Measurements from ENCODE around the gene LRRC74A. TPM values are rescaled to one million over a fixed set of nuclear protein-coding genes. Genes with fewer than 3 reads are reported as not detected.
A peak's percentile ranks its signal among the peaks of the same experiment; 100 is the strongest.

The LRRC74A gene
- total and polyA plus RNA-seq, 4 donors = 4.4 TPM; not detected in 3

DNA sequence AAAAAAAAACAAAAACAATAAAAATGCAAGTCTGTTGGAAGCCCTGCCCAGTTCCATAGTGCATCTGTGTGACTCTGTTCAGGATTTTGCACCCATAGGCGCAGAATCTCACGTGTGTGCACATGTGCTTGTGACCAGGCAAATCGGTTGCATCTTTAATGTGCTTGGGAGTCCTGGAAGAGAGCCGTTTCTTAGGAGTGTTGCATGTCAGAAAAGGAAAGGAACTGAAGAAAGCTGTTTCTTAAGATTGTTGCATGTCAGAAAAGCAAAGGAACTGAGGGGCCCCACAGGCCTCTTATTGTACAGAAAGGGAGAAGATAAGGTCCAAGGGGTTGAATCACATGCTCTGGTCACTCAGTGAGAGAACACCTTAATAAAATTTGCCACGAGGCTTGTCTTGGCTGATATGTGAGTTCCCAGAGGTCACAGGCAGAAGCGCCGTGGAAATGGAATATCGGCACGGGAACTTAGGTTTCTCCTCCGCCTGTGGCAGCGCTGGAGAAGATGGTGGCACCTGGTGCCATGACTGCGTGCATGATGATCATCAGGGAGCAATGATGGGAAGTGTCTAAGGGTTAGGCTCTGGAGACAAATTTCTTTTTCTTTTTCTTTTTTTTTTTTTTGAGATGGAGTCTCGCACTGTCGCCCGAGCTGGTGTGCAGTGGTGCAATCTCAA, 90.0 kb downstream of the LRRC74A start:
- intact Hi-C loops (cut with DNase I) = loop anchor here in 1 of 2 donors (5.0 kb wide), 1 partner anchor 41 kb away; no protein-coding TSS in a partner anchor
- 87 to 90% methylated on average over 15 of the region's 15 CpGs for WGBS, 2 donors
- Histone ChIP-seq H3K4me1 (ENCODE audit: control insufficient read depth in 1 of 2, insufficient read depth in 2 of 2, low read length in 2 of 2) (peaks cover 1 to 8% of the 10 kb centered on the region in 2 donors), H3K4me3 (ENCODE audit: low read length in 2 of 2) (no peak overlapping the region), H3K36me3 (ENCODE audit: control insufficient read depth in 1 of 2, insufficient read depth in 2 of 2, low read length in 1 of 2) (no peaks in the 10 kb centered on the region), H3K9me3 (ENCODE audit: control insufficient read depth, low read length) (no peaks in the 10 kb centered on the region), H3K27me3 (ENCODE audit: control insufficient read depth in 1 of 2, insufficient read depth in 2 of 2, low read length in 1 of 2) (no peaks in the 10 kb centered on the region), H3K27ac (ENCODE audit: low read depth in 1 of 2, low read length in 2 of 2) (no peak overlapping the region)
- DNase-seq (no peak), ATAC-seq (ENCODE audit: low FRiP score) (no peak)

DNA sequence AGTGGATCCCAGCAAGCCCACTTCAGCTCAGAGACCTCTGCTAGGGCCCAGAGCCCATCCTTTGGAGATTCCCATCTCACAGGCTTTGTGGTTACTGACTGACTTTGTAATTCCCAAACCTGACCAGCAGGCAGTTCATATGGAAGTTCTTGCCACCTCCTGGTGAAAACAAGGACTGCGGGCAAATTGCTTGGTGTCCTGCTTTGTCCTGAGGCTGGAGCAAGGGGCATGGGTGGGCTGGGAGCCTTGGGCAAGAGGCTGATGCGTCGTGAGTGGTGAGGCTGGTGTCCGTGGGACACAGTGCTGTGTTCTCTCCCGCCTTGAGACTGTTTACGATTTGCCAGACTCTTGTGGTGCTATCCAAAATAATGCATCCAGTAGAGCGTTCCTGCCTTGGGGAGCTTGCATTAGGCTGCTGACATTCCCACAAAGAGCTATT, 91.0 kb downstream of the LRRC74A start:
- no peak overlapping the region for H3K4me3 ChIP-seq (ENCODE audit: low read length in 2 of 2)
- no peaks in the 10 kb centered on the region for H3K27me3 ChIP-seq (ENCODE audit: control insufficient read depth in 1 of 2, insufficient read depth in 2 of 2, low read length in 1 of 2)
- ATAC-seq (ENCODE audit: low FRiP score) = no peak
- H3K36me3 ChIP-seq (ENCODE audit: control insufficient read depth in 1 of 2, insufficient read depth in 2 of 2, low read length in 1 of 2) = no peaks in the 10 kb centered on the region
- 68 to 74% methylated on average over 7 of the region's 7 CpGs for WGBS, 2 donors
- DNase-seq = peak in 1 of 2 donors; percentile 74
- H3K4me1 ChIP-seq (ENCODE audit: control insufficient read depth in 1 of 2, insufficient read depth in 2 of 2, low read length in 2 of 2) = peaks cover 1 to 8% of the 10 kb centered on the region in 2 donors
- intact Hi-C loops (cut with DNase I) = loop anchor here in 1 of 2 donors (5.0 kb wide), 1 partner anchor 40 kb away; no protein-coding TSS in a partner anchor
- peak overlapping the region in 1 of 2 donors; percentile 97 for H3K27ac ChIP-seq (ENCODE audit: low read depth in 1 of 2, low read length in 2 of 2)
- H3K9me3 ChIP-seq (ENCODE audit: control insufficient read depth, low read length) = no peaks in the 10 kb centered on the region

GRCh38 chr14:76917745-76918255, 91.6 kb downstream of the LRRC74A start:
- ATAC-seq (ENCODE audit: low FRiP score) = no peak
- intact Hi-C loops (cut with DNase I) = loop anchor here (2.0 to 5.0 kb wide), 2 partner anchors 39 to 40 kb away; no protein-coding TSS in a partner anchor
- 4 to 7% methylated on average over 7 of the region's 7 CpGs for WGBS, 2 donors
- Histone ChIP-seq H3K4me3 (ENCODE audit: low read length in 2 of 2) (no peak overlapping the region), H3K27me3 (ENCODE audit: control insufficient read depth in 1 of 2, insufficient read depth in 2 of 2, low read length in 1 of 2) (no peaks in the 10 kb centered on the region), H3K36me3 (ENCODE audit: control insufficient read depth in 1 of 2, insufficient read depth in 2 of 2, low read length in 1 of 2) (no peaks in the 10 kb centered on the region), H3K27ac (ENCODE audit: low read depth in 1 of 2, low read length in 2 of 2) (peak overlapping the region; percentile 85 to 97), H3K4me1 (ENCODE audit: control insufficient read depth in 1 of 2, insufficient read depth in 2 of 2, low read length in 2 of 2) (peaks cover 1 to 8% of the 10 kb centered on the region in 2 donors), H3K9me3 (ENCODE audit: control insufficient read depth, low read length) (no peaks in the 10 kb centered on the region)
- DNase-seq = no peak

GRCh38 chr14:76918256-76918781, 92.1 kb downstream of the LRRC74A start:
- Histone ChIP-seq H3K9me3 (ENCODE audit: control insufficient read depth, low read length) (no peaks in the 10 kb centered on the region), H3K27me3 (ENCODE audit: control insufficient read depth in 1 of 2, insufficient read depth in 2 of 2, low read length in 1 of 2) (no peaks in the 10 kb centered on the region), H3K4me1 (ENCODE audit: control insufficient read depth in 1 of 2, insufficient read depth in 2 of 2, low read length in 2 of 2) (peaks cover 1 to 8% of the 10 kb centered on the region in 2 donors), H3K4me3 (ENCODE audit: low read length in 2 of 2) (no peak overlapping the region), H3K27ac (ENCODE audit: low read depth in 1 of 2, low read length in 2 of 2) (peak overlapping the region; percentile 85 to 97), H3K36me3 (ENCODE audit: control insufficient read depth in 1 of 2, insufficient read depth in 2 of 2, low read length in 1 of 2) (no peaks in the 10 kb centered on the region)
- DNase-seq (peak; percentile 85 to 88), ATAC-seq (ENCODE audit: low FRiP score) (peak; percentile 47)
- intact Hi-C loops (cut with DNase I) = loop anchor here (2.0 to 5.0 kb wide), 2 partner anchors 38 to 39 kb away; no protein-coding TSS in a partner anchor
- WGBS, 2 donors = 1 to 2% methylated on average over 7 to 8 of the region's 8 CpGs

DNA sequence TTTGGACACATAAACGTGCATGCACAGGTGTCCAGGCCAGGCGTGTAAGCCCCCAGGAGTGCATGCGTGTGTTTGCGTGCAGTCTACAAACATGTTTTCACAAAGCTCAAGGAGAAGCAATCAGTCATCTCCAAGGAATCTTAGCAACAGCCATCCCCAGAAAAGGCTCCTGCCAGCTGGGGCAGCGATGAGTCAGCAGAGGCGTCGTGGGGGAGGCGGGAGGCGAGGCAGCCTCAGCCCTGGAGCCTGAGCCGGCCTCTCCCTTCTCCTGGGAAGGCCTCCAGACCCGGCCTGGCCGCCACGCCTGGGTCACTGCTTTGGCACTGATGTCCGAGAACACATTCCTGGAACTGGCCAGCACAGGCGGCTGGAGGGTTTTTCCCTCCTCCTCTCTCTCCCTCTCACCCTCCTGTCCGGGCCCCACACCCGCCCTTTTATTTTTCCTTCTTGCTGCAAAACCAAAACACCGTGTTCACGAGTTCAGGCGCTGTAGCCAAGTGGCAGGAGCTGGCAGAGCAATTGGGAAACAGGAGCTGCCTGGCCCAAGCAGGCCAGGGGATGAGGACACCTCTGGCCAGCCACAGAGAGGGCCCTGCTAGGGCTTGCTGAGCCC, 92.7 kb downstream of the LRRC74A start:
- no peaks in the 10 kb centered on the region for H3K27me3 ChIP-seq (ENCODE audit: control insufficient read depth in 1 of 2, insufficient read depth in 2 of 2, low read length in 1 of 2)
- H3K9me3 ChIP-seq (ENCODE audit: control insufficient read depth, low read length) = no peaks in the 10 kb centered on the region
- DNase-seq (peak; percentile 98), ATAC-seq (ENCODE audit: low FRiP score) (peak; percentile 96)
- H3K27ac ChIP-seq (ENCODE audit: low read depth in 1 of 2, low read length in 2 of 2) = peak overlapping the region in 1 of 2 donors; percentile 97
- no peak overlapping the region for H3K4me3 ChIP-seq (ENCODE audit: low read length in 2 of 2)
- H3K4me1 ChIP-seq (ENCODE audit: control insufficient read depth in 1 of 2, insufficient read depth in 2 of 2, low read length in 2 of 2) = peaks cover 1 to 8% of the 10 kb centered on the region in 2 donors
- intact Hi-C loops (cut with DNase I) = loop anchor here (1.0 to 5.0 kb wide), 3 partner anchors 38 to 109 kb away; partner anchors contain the start of gene IRF2BPL (in 1 of the 2)
- 1 to 3% methylated on average over 20 of the region's 20 CpGs for WGBS, 2 donors
- H3K36me3 ChIP-seq (ENCODE audit: control insufficient read depth in 1 of 2, insufficient read depth in 2 of 2, low read length in 1 of 2) = no peaks in the 10 kb centered on the region

Other genes starting within 250 kb of the LRRC74A start
- gene VASH1, start 64.9 kb upstream of the LRRC74A start, total RNA-seq = 10 to 100 TPM; 16.1 to 42.7 TPM
- 10 to 100 TPM; 13.6 to 26.9 TPM for gene VASH1, start 64.9 kb upstream of the LRRC74A start, polyA plus RNA-seq
- 10 to 100 TPM; 17.1 to 32.2 TPM for gene ANGEL1, start 13.5 kb upstream of the LRRC74A start, total RNA-seq
- gene ANGEL1, start 13.5 kb upstream of the LRRC74A start, polyA plus RNA-seq = 1 to 10 TPM; 1.1 to 9.7 TPM
- gene IRF2BPL, start 202.3 kb downstream of the LRRC74A start, total RNA-seq = 10 to 100 TPM; 34.7 to 59.6 TPM
- gene IRF2BPL, start 202.3 kb downstream of the LRRC74A start, polyA plus RNA-seq = 10 to 100 TPM in 1 of 2 donors, 1 to 10 TPM in 1; 3.4 to 13.0 TPM